Fibroblast of peridontal ligament (primary cell): ENCODE results near the gene TBC1D5.
"Not testable (repeated sequence)": the region's sequence is repeated elsewhere in the genome, so short reads cannot be mapped to it uniquely, and the experiment has no call there.

Experiments
- DNase-seq: peaks from one replicate; pipeline ENCODE4 v3.0.0-alpha.2; 2010; ENCODE audit errors: extremely low read depth

The TBC1D5 gene

GRCh38 chr3:17749705-17750293 is 7.4 kb upstream of the TBC1D5 start:
- no peak for DNase-seq

GRCh38 chr3:17749281-17749680 is 6.8 kb upstream of the TBC1D5 start:
- no peak for DNase-seq

- no peak for DNase-seq
Observed at GRCh38 chr3:17747890-17748247, 5.4 kb upstream of the TBC1D5 start.

GRCh38 chr3:17747174-17747889 is 4.9 kb upstream of the TBC1D5 start:
- no peak for DNase-seq

GRCh38 chr3:17745894-17746293 is 3.5 kb upstream of the TBC1D5 start:
- no peak for DNase-seq

- no peak for DNase-seq
Observed at GRCh38 chr3:17745301-17745700, 2.9 kb upstream of the TBC1D5 start.

GRCh38 chr3:17744693-17745092 is 2.3 kb upstream of the TBC1D5 start:
- no peak for DNase-seq

GRCh38 chr3:17743658-17743995 is 1.2 kb upstream of the TBC1D5 start:
- DNase-seq: no peak

GRCh38 chr3:17742880-17743657 is 638 bp upstream of the TBC1D5 start:
- no peak for DNase-seq

- peak; percentile 62 for DNase-seq
Observed at GRCh38 chr3:17741621-17742101, 770 bp downstream of the TBC1D5 start.

GRCh38 chr3:17740721-17741141 is 1.7 kb downstream of the TBC1D5 start:
- peak; percentile 29 for DNase-seq

- DNase-seq: no peak
Observed at GRCh38 chr3:17738921-17739320, 3.5 kb downstream of the TBC1D5 start.

GRCh38 chr3:17738219-17738618 is 4.2 kb downstream of the TBC1D5 start:
- no peak for DNase-seq

GRCh38 chr3:17737591-17737990 is 4.8 kb downstream of the TBC1D5 start:
- DNase-seq: no peak

GRCh38 chr3:17735362-17735761 is 7.1 kb downstream of the TBC1D5 start:
- not testable (repeated sequence) for DNase-seq

- DNase-seq: no peak
Observed at GRCh38 chr3:17733768-17734167, 8.7 kb downstream of the TBC1D5 start.

GRCh38 chr3:17733215-17733614 is 9.2 kb downstream of the TBC1D5 start:
- DNase-seq: no peak

GRCh38 chr3:17730318-17730967 is 12.0 kb downstream of the TBC1D5 start:
- DNase-seq: peak; percentile 28

GRCh38 chr3:17726313-17726712 is 16.1 kb downstream of the TBC1D5 start:
- no peak for DNase-seq

GRCh38 chr3:17725844-17726243 is 16.6 kb downstream of the TBC1D5 start:
- DNase-seq: not testable (repeated sequence)

GRCh38 chr3:17724948-17725347 is 17.5 kb downstream of the TBC1D5 start:
- DNase-seq: no peak

- no peak for DNase-seq
Observed at GRCh38 chr3:17724122-17724521, 18.3 kb downstream of the TBC1D5 start.
